GM12878 (cell line): Measurements from ENCODE around the gene EFCAB13. TPM values are rescaled to one million over a fixed set of nuclear protein-coding genes. Genes with fewer than 3 reads are reported as not detected.

Experiments
- ATAC-seq: fragments of 200-7000 bp; cut with Tn5 transposase; 3 replicates; pipeline ENCODE4 v1.9.1; 2020; ENCODE audit warnings: mild to moderate bottlenecking, moderate library complexity
- BruUV-seq: library from RNA; stranded (reverse); fragments of 400-500 nt; replicated peaks from 2 replicates; lab custom pipeline; 2021; lab: Mats Ljungman, UMichigan
- CTCF ChIA-PET: fragments of 300-600 bp; sonication (Branson Sonifier 250); formaldehyde crosslinking; extraction: SDS; loops from one replicate; lab custom pipeline; 2021; ENCODE audit warnings: inconsistent platforms; lab: Yijun Ruan, JAX
- POLR2A ChIA-PET: fragments of 350-600 bp; formaldehyde crosslinking; extraction: SDS; loops from one replicate; lab custom pipeline; 2021; ENCODE audit warnings: inconsistent platforms; lab: Charles Lee
- RAD21 ChIA-PET: fragments of 300-600 bp; sonication (Branson Sonifier 250); formaldehyde crosslinking; loops from one replicate; lab custom pipeline; 2023; ENCODE audit warnings: antibody characterized with exemption; ENCODE audit not compliant: unreplicated experiment; lab: Charles Lee
- SMC1A ChIA-PET: fragments of 300-600 bp; sonication (Branson Sonifier 250); formaldehyde crosslinking; loops from one replicate; lab custom pipeline; 2023; ENCODE audit not compliant: unreplicated experiment, uncharacterized antibody; lab: Charles Lee
- DNase-seq: peaks from one replicate; pipeline ENCODE4 v3.0.0-alpha.2; 2011; ENCODE audit warnings: low read depth, low spot score
- FAIRE-seq: peaks from 3 replicates; lab custom pipeline; 2011; peaks lifted over from hg19 to GRCh38; lab: Jason Lieb, UNC
- H2AFZ ChIP-seq: 2 replicates; pipeline ENCODE4 v1.6.0; 2011; ENCODE audit warnings: low read depth, low read length, control low read depth; ENCODE audit not compliant: control insufficient read depth
- H3K27ac ChIP-seq: 2 replicates; pipeline ENCODE4 v1.5.1; 2011; ENCODE audit warnings: control low read depth; ENCODE audit not compliant: control insufficient read depth, insufficient read depth
- H3K27me3 ChIP-seq, 2 experiments: replicated peaks in 1 of 2; 2 replicates each; pipeline versions ENCODE4 v1.6.0 to v1.6.1; 2011; ENCODE audit warnings: low read length in 1 of 2; ENCODE audit not compliant: control insufficient read depth in 2 of 2, insufficient read depth in 2 of 2
- H3K36me3 ChIP-seq, 2 experiments: 2 replicates each; pipeline ENCODE4 v1.5.1; 2011; ENCODE audit warnings: low read length in 1 of 2; ENCODE audit not compliant: control insufficient read depth in 2 of 2, insufficient read depth in 2 of 2
- H3K4me1 ChIP-seq: 2 replicates; pipeline ENCODE4 v1.6.1; 2011; ENCODE audit warnings: mild to moderate bottlenecking, low read length, moderate library complexity, mixed read lengths; ENCODE audit not compliant: control insufficient read depth, insufficient read depth
- H3K4me2 ChIP-seq: 2 replicates; pipeline ENCODE4 v1.6.0; 2011; ENCODE audit warnings: control low read depth; ENCODE audit not compliant: control insufficient read depth, insufficient read depth
- H3K4me3 ChIP-seq: fragments of 200-600 bp; sonication (generic); 2 replicates; pipeline ENCODE4 v1.5.1; 2016
- H3K79me2 ChIP-seq: 2 replicates; pipeline ENCODE4 v1.6.0; 2011; ENCODE audit warnings: low read length; ENCODE audit not compliant: control insufficient read depth, insufficient read depth
- H3K9ac ChIP-seq: 2 replicates; pipeline ENCODE4 v1.8.0; 2011; ENCODE audit warnings: low read length, control low read depth, mixed read lengths; ENCODE audit not compliant: control insufficient read depth, insufficient read depth
- H3K9me3 ChIP-seq: replicated peaks from 3 replicates; pipeline ENCODE4 v1.5.1; 2011; ENCODE audit warnings: mild to moderate bottlenecking, low read length; ENCODE audit not compliant: control insufficient read depth, insufficient read depth
- H4K20me1 ChIP-seq: 2 replicates; pipeline ENCODE4 v1.6.0; 2011; ENCODE audit not compliant: control insufficient read depth, insufficient read depth
- ETV6 ChIP-seq, 2 experiments: fragments of 450-650 bp in 1 of 2; IDR thresholded peaks in 1 of 2; conservative IDR thresholded peaks in 1 of 2; 2 replicates each; pipeline ENCODE4 v1.6.1; 2014; ENCODE audit warnings: antibody characterized with exemption in 1 of 2, borderline replicate concordance in 1 of 2, low read depth in 1 of 2, mild to moderate bottlenecking in 1 of 2, moderate library complexity in 1 of 2
- JUNB ChIP-seq: IDR thresholded peaks from 2 replicates; pipeline ENCODE4 v1.6.1; 2016; ENCODE audit warnings: antibody characterized with exemption, mild to moderate bottlenecking
- KAT2A ChIP-seq: conservative IDR thresholded peaks from 2 replicates; pipeline ENCODE4 v1.6.1; 2011; ENCODE audit warnings: low read depth, low read length; ENCODE audit not compliant: control insufficient read depth
- POLR2A ChIP-seq: IDR thresholded peaks from 2 replicates; pipeline ENCODE4 v1.6.1; 2011; ENCODE audit warnings: low read depth, mild to moderate bottlenecking, low read length
- POU2F2 ChIP-seq: IDR thresholded peaks from 3 replicates; pipeline ENCODE4 v1.6.1; 2011; ENCODE audit warnings: low read depth, mild to moderate bottlenecking, low read length, borderline replicate concordance
- RFX5 ChIP-seq: IDR thresholded peaks from 2 replicates; pipeline ENCODE4 v1.6.1; 2011; ENCODE audit warnings: low read depth, low read length, improper control_type of control experiment
- SMC3 ChIP-seq: IDR thresholded peaks from 2 replicates; pipeline ENCODE4 v1.6.1; 2011; ENCODE audit warnings: low read length, improper control_type of control experiment, borderline replicate concordance
- SP1 ChIP-seq: IDR thresholded peaks from one replicate; pipeline ENCODE4 v1.6.1; 2011; ENCODE audit warnings: low read depth, low read length
- WGBS: methylation state at CpG from one replicate; pipeline ENCODE4 v1.1.6; 2016; ENCODE audit warnings: low lambda C conversion rate; ENCODE audit not compliant: insufficient replicate concordance, insufficient coverage; ENCODE audit errors: missing lambda C conversion rate; 5-methylcytosine and 5-hydroxymethylcytosine counted together
- in situ Hi-C: fragments of 300-500 bp; cut with MboI; formaldehyde crosslinking; loops from 9 replicates; pipeline ENCODE4 v1.14.3; 2018; ENCODE audit warnings: mixed read lengths
- intact Hi-C: fragments of 100-400 bp; cut with micrococcal nuclease; formaldehyde crosslinking; loops from one replicate; pipeline ENCODE4 v1.14.2; 2022; ENCODE audit not compliant: unreplicated experiment
- polyA plus RNA-seq, 11 experiments: library from polyadenylated mRNA; depleted of rRNA in 4 of 11; unstranded in 6 of 11; stranded (reverse) in 5 of 11; fragments of >200 nt; fragmentation: Nextera tagmentation in 4 of 11; fragmentation: Illumina TruSeq in 1 of 11; extraction: Ambion mirVana in 4 of 11; extraction: Trizol in 1 of 11; gene quantifications; 1 replicate in 1 of 11; 2 replicates in 10 of 11; pipeline versions ENCODE4 v1.2.1 to v1.2.3, GENCODE V29; 2011 to 2016; ENCODE audit warnings: inconsistent platforms in 2 of 11, missing spikeins in 2 of 11, low read depth in 1 of 11
- total RNA-seq, 4 experiments: library from RNA; depleted of rRNA in 3 of 4; stranded (reverse); fragments of >200 nt in 3 of 4; fragmentation: Illumina TruSeq in 1 of 4; extraction: Trizol in 1 of 4; gene quantifications; 2 replicates each; pipeline versions ENCODE4 v1.2.1 to v1.2.3, GENCODE V29; 2013 to 2021
- TF ChIP-seq, protein P1 (sequence below): fragments of 450-650 bp; conservative IDR thresholded peaks from 2 replicates; pipeline ENCODE4 v1.6.1; 2017; ENCODE audit warnings: mild to moderate bottlenecking, moderate library complexity
- TF ChIP-seq, protein P2 (sequence below), 3 experiments: IDR thresholded peaks in 2 of 3; conservative IDR thresholded peaks in 1 of 3; 2 replicates each; pipeline ENCODE4 v1.5.1; 2011; ENCODE audit warnings: low read depth in 3 of 3, low read length in 3 of 3, mild to moderate bottlenecking in 3 of 3, control low read depth in 2 of 3, moderate library complexity in 2 of 3, inconsistent platforms in 1 of 3, mixed read lengths in 1 of 3; ENCODE audit not compliant: control insufficient read depth in 2 of 3, insufficient read depth in 1 of 3; ENCODE audit errors: extremely low read depth in 1 of 3

Gene EFCAB13
- total and polyA plus RNA-seq, 10 of the 15 experiments (the other 5 are each of a cell fraction or from before 2014, with no cell fraction given) = 0.90 to 8.7 (median 5.0) TPM

DNA sequence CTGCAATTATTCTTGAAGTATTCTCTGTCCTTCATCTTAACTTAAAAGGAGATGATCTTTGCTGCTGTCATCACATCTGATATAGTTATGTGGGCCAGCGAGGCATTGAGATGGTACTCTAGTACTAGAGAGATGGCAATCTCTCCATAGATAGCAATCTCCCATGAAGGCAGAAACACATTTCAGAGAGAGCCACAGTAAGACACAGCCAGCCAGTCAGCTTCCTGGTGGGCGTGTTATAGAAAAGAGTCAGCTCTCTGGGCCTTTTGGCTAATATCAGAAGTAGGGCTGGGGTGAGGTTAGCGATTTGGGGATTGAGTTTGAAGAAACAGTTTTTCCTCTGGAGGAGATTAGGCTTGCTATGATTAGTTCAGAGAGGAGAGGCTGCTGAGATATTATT lies 22.6 kb upstream of the EFCAB13 start:
- in situ Hi-C loops (no loop called here), intact Hi-C loops (no loop called here)
- Histone ChIP-seq H4K20me1 (no peaks in the 10 kb centered on the region), H3K36me3 (no peaks in the 10 kb centered on the region), H3K4me1 (no peaks in the 10 kb centered on the region), H3K9ac (no peak overlapping the region), H2AFZ (no peak overlapping the region), H3K9me3 (no peaks in the 10 kb centered on the region), H3K79me2 (no peaks in the 10 kb centered on the region), H3K4me3 (no peak overlapping the region), H3K27ac (no peak overlapping the region), H3K4me2 (no peak overlapping the region), H3K27me3 (no peaks in the 10 kb centered on the region)
- WGBS = 27% methylated on average over 3 of the region's 3 CpGs
- ATAC-seq (peak; percentile 77), FAIRE-seq (no peak), DNase-seq (no peak)
- BruUV-seq = no TSS peak
- POLR2A ChIA-PET = interaction anchor here (1.4 kb wide), 1 partner anchor 13 kb away, joined by 16 read pairs; no protein-coding TSS in a partner anchor
- TF ChIP-seq JUNB (peak; percentile 13; the same call in 1 of the 2 replicates), RFX5 (no peak)
- CTCF ChIA-PET = interaction anchor here (0.7 to 3.8 kb wide), 5 partner anchors 9 to 71 kb away, joined by 3 to 18 read pairs (median 5); no protein-coding TSS in a partner anchor
- RAD21 ChIA-PET = interaction anchor here (1.1 to 1.2 kb wide), 3 partner anchors 15 to 72 kb away, joined by 3 to 4 read pairs (median 3); no protein-coding TSS in a partner anchor
- SMC1A ChIA-PET = interaction anchor here (0.8 to 3.7 kb wide), 8 partner anchors 11 to 101 kb away, joined by 3 to 17 read pairs (median 4); no protein-coding TSS in a partner anchor

DNA sequence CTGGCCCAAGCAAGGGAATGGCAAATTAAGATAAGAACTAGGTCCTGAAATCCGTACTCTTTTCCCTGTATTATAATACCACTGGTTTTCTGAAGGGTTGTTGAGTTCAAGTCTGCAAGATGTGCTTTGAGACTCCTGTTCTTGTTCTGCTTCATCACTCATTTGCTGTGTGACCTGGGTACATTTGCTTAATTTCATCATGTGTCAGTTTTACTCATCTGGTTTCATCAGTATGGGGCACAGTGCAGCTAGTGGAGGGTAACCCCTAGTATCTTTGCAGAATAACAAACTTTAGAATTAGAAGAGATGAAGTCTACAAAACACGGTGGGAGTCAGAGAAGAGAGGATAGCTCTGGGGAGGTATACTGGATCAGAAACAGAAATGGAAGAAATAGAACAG lies 21.9 kb upstream of the EFCAB13 start:
- no peak overlapping the region for H2AFZ ChIP-seq
- no peaks in the 10 kb centered on the region for H3K36me3 ChIP-seq
- 13% methylated on average over 2 of the region's 2 CpGs for WGBS
- no peaks in the 10 kb centered on the region for H3K4me1 ChIP-seq
- no peak for DNase-seq
- TF ChIP-seq ETV6 (conservative IDR thresholded peaks at IDR 0.05 in 1 of 2, IDR thresholded peaks at IDR 0.05 in 1 of 2; ENCODE audit: borderline replicate concordance in 1 of 2, low read depth in 1 of 2) = no peak
- TF ChIP-seq, protein P1, sequence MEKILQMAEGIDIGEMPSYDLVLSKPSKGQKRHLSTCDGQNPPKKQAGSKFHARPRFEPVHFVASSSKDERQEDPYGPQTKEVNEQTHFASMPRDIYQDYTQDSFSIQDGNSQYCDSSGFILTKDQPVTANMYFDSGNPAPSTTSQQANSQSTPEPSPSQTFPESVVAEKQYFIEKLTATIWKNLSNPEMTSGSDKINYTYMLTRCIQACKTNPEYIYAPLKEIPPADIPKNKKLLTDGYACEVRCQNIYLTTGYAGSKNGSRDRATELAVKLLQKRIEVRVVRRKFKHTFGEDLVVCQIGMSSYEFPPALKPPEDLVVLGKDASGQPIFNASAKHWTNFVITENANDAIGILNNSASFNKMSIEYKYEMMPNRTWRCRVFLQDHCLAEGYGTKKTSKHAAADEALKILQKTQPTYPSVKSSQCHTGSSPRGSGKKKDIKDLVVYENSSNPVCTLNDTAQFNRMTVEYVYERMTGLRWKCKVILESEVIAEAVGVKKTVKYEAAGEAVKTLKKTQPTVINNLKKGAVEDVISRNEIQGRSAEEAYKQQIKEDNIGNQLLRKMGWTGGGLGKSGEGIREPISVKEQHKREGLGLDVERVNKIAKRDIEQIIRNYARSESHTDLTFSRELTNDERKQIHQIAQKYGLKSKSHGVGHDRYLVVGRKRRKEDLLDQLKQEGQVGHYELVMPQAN = no peak
- TF ChIP-seq SP1 = no peak
- TF ChIP-seq SMC3 = no peak
- no peak for TF ChIP-seq KAT2A
- TF ChIP-seq, protein P2, sequence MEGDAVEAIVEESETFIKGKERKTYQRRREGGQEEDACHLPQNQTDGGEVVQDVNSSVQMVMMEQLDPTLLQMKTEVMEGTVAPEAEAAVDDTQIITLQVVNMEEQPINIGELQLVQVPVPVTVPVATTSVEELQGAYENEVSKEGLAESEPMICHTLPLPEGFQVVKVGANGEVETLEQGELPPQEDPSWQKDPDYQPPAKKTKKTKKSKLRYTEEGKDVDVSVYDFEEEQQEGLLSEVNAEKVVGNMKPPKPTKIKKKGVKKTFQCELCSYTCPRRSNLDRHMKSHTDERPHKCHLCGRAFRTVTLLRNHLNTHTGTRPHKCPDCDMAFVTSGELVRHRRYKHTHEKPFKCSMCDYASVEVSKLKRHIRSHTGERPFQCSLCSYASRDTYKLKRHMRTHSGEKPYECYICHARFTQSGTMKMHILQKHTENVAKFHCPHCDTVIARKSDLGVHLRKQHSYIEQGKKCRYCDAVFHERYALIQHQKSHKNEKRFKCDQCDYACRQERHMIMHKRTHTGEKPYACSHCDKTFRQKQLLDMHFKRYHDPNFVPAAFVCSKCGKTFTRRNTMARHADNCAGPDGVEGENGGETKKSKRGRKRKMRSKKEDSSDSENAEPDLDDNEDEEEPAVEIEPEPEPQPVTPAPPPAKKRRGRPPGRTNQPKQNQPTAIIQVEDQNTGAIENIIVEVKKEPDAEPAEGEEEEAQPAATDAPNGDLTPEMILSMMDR (IDR thresholded peaks at IDR 0.05 in 2 of 3, conservative IDR thresholded peaks at IDR 0.05 in 1 of 3; ENCODE audit: control insufficient read depth in 2 of 3, extremely low read depth in 1 of 3, insufficient read depth in 1 of 3, low read depth in 3 of 3, low read length in 3 of 3) = no peak
- TF ChIP-seq POLR2A = no peak
- TF ChIP-seq POU2F2 = no peak
- no TSS peak for BruUV-seq
- ChIA-PET RAD21 (no interaction called here), POLR2A (interaction anchor here (1.4 kb wide), 1 partner anchor 14 kb away, joined by 16 read pairs; no protein-coding TSS in a partner anchor), SMC1A (interaction anchor here (1.0 to 3.7 kb wide), 5 partner anchors 10 to 72 kb away, joined by 4 to 17 read pairs (median 11); no protein-coding TSS in a partner anchor), CTCF (interaction anchor here (0.7 to 3.8 kb wide), 6 partner anchors 9 to 72 kb away, joined by 3 to 18 read pairs (median 4); no protein-coding TSS in a partner anchor)
- H3K4me3 ChIP-seq = no peak overlapping the region
- H3K79me2 ChIP-seq = no peaks in the 10 kb centered on the region
- H3K9ac ChIP-seq = no peak overlapping the region
- intact Hi-C loops = no loop called here
- ATAC-seq = peak; percentile 62
- in situ Hi-C loops = no loop called here
- no peaks in the 10 kb centered on the region for H4K20me1 ChIP-seq
- no peaks in the 10 kb centered on the region for H3K27me3 ChIP-seq
- H3K9me3 ChIP-seq = no peaks in the 10 kb centered on the region
- H3K27ac ChIP-seq = no peak overlapping the region
- H3K4me2 ChIP-seq = no peak overlapping the region
- FAIRE-seq = peak; percentile 31
